Choroid plexus epithelial cell (primary cell): Measurements from ENCODE around the gene PKNOX1.

Experiments
- DNase-seq: peaks from one replicate; pipeline ENCODE4 v3.0.0-alpha.2; 2010; ENCODE audit warnings: low read depth
- H3K4me3 ChIP-seq: 2 replicates; pipeline ENCODE4 v1.5.1; 2011; ENCODE audit warnings: low read depth, mild to moderate bottlenecking, control low read depth, low read length, moderate library complexity
- CTCF ChIP-seq: conservative IDR thresholded peaks from 2 replicates; pipeline ENCODE4 v1.5.1; 2011; ENCODE audit warnings: low read depth, mild to moderate bottlenecking, control low read depth, inconsistent platforms, low read length, moderate library complexity

Gene PKNOX1

GRCh38 chr21:43016728-43017127, 42.4 kb downstream of the PKNOX1 start:
- no peak for TF ChIP-seq CTCF
- no peak for DNase-seq
- H3K4me3 ChIP-seq: no peak overlapping the region

GRCh38 chr21:43018519-43018918, 44.2 kb downstream of the PKNOX1 start:
- no peak for TF ChIP-seq CTCF
- no peak for DNase-seq
- H3K4me3 ChIP-seq: no peak overlapping the region

GRCh38 chr21:43020177-43020576, 45.8 kb downstream of the PKNOX1 start:
- no peak for DNase-seq
- no peak overlapping the region for H3K4me3 ChIP-seq
- TF ChIP-seq CTCF: no peak

- no peak for TF ChIP-seq CTCF
- DNase-seq: no peak
These were observed 46.4 kb downstream of the PKNOX1 start for GRCh38 chr21:43020771-43021170.

GRCh38 chr21:43021191-43021590, 46.8 kb downstream of the PKNOX1 start:
- no peak for DNase-seq
- TF ChIP-seq CTCF: no peak
- no peak overlapping the region for H3K4me3 ChIP-seq

More at GRCh38 chr21:43020771-43021170, 46.4 kb downstream of the PKNOX1 start:
- H3K4me3 ChIP-seq: no peak overlapping the region

- H3K4me3 ChIP-seq: no peak overlapping the region
- no peak for TF ChIP-seq CTCF
- no peak for DNase-seq
These were observed 47.6 kb downstream of the PKNOX1 start for GRCh38 chr21:43021756-43022600.

- TF ChIP-seq CTCF: no peak
- no peak overlapping the region for H3K4me3 ChIP-seq
- no peak for DNase-seq
These were observed 48.8 kb downstream of the PKNOX1 start for GRCh38 chr21:43023175-43023574.
